ENCODE data around the gene FGR. TPM values are rescaled to one million over a fixed set of nuclear protein-coding genes. Genes with fewer than 3 reads are reported as not detected.

The FGR gene
- total and polyA plus RNA-seq, 2 donors = 3.4 to 15.8 TPM

GRCh38 chr1:27592931-27593677 is 41.9 kb downstream of the FGR start:
- Histone ChIP-seq H3K36me3 (ENCODE audit: insufficient read depth) (no peaks in the 10 kb centered on the region), H3K27ac (ENCODE audit: low read depth) (peak overlapping the region; percentile 30), H3K4me3 (ENCODE audit: low read depth, low read length) (no peak overlapping the region), H3K4me1 (ENCODE audit: insufficient read depth) (no peaks in the 10 kb centered on the region)
- WGBS = 48% methylated on average over 17 of the region's 17 CpGs
- DNase-seq (ENCODE audit: extremely low spot score) = no peak

- DNase-seq (ENCODE audit: extremely low spot score) = no peak
Measured at GRCh38 chr1:27592232-27592930, 42.6 kb downstream of the FGR start.

GRCh38 chr1:27591622-27592021 is 43.4 kb downstream of the FGR start:
- Histone ChIP-seq H3K4me1 (ENCODE audit: insufficient read depth) (no peaks in the 10 kb centered on the region), H3K4me3 (ENCODE audit: low read depth, low read length) (no peak overlapping the region), H3K36me3 (ENCODE audit: insufficient read depth) (no peaks in the 10 kb centered on the region), H3K27ac (ENCODE audit: low read depth) (no peak overlapping the region)
- no peak for DNase-seq (ENCODE audit: extremely low spot score)
- 48% methylated on average over 4 of the region's 4 CpGs for WGBS

More at GRCh38 chr1:27592232-27592930, 42.6 kb downstream of the FGR start:
- H3K4me3 ChIP-seq (ENCODE audit: low read depth, low read length) = no peak overlapping the region
- H3K27ac ChIP-seq (ENCODE audit: low read depth) = no peak overlapping the region
- H3K4me1 ChIP-seq (ENCODE audit: insufficient read depth) = no peaks in the 10 kb centered on the region
- 71% methylated on average over 22 of the region's 22 CpGs for WGBS
- no peaks in the 10 kb centered on the region for H3K36me3 ChIP-seq (ENCODE audit: insufficient read depth)

- Histone ChIP-seq H3K4me3 (ENCODE audit: low read depth, low read length) (no peak overlapping the region), H3K4me1 (ENCODE audit: insufficient read depth) (no peaks in the 10 kb centered on the region), H3K36me3 (ENCODE audit: insufficient read depth) (no peaks in the 10 kb centered on the region), H3K27ac (ENCODE audit: low read depth) (no peak overlapping the region)
- WGBS = 55% methylated on average over 5 of the region's 5 CpGs
- DNase-seq (ENCODE audit: extremely low spot score) = no peak
Measured at GRCh38 chr1:27590917-27591508, 44.0 kb downstream of the FGR start.

GRCh38 chr1:27589841-27590426 is 45.1 kb downstream of the FGR start:
- no peak overlapping the region for H3K4me3 ChIP-seq (ENCODE audit: low read depth, low read length)
- no peaks in the 10 kb centered on the region for H3K36me3 ChIP-seq (ENCODE audit: insufficient read depth)
- 19% methylated on average over 13 of the region's 13 CpGs for WGBS
- no peak overlapping the region for H3K27ac ChIP-seq (ENCODE audit: low read depth)
- no peak for DNase-seq (ENCODE audit: extremely low spot score)
- H3K4me1 ChIP-seq (ENCODE audit: insufficient read depth) = no peaks in the 10 kb centered on the region

GRCh38 chr1:27589441-27589840 is 45.5 kb downstream of the FGR start:
- Histone ChIP-seq H3K4me3 (ENCODE audit: low read depth, low read length) (no peak overlapping the region), H3K4me1 (ENCODE audit: insufficient read depth) (no peaks in the 10 kb centered on the region), H3K36me3 (ENCODE audit: insufficient read depth) (no peaks in the 10 kb centered on the region), H3K27ac (ENCODE audit: low read depth) (no peak overlapping the region)
- 46% methylated on average over 6 of the region's 6 CpGs for WGBS
- DNase-seq (ENCODE audit: extremely low spot score) = no peak

- H3K4me1 ChIP-seq (ENCODE audit: insufficient read depth) = no peaks in the 10 kb centered on the region
- peak overlapping the region; percentile 16 for H3K27ac ChIP-seq (ENCODE audit: low read depth)
- H3K4me3 ChIP-seq (ENCODE audit: low read depth, low read length) = no peak overlapping the region
- 38% methylated on average over 12 of the region's 12 CpGs for WGBS
- no peaks in the 10 kb centered on the region for H3K36me3 ChIP-seq (ENCODE audit: insufficient read depth)
- DNase-seq (ENCODE audit: extremely low spot score) = no peak
Measured at GRCh38 chr1:27588256-27589232, 46.4 kb downstream of the FGR start.

GRCh38 chr1:27585684-27586083 is 49.3 kb downstream of the FGR start:
- no peaks in the 10 kb centered on the region for H3K4me1 ChIP-seq (ENCODE audit: insufficient read depth)
- H3K27ac ChIP-seq (ENCODE audit: low read depth) = no peak overlapping the region
- 48% methylated on average over 3 of the region's 3 CpGs for WGBS
- H3K4me3 ChIP-seq (ENCODE audit: low read depth, low read length) = no peak overlapping the region
- no peak for DNase-seq (ENCODE audit: extremely low spot score)
- H3K36me3 ChIP-seq (ENCODE audit: insufficient read depth) = no peaks in the 10 kb centered on the region

- Histone ChIP-seq H3K4me3 (ENCODE audit: low read depth, low read length) (no peak overlapping the region), H3K27ac (ENCODE audit: low read depth) (no peak overlapping the region), H3K36me3 (ENCODE audit: insufficient read depth) (no peaks in the 10 kb centered on the region), H3K4me1 (ENCODE audit: insufficient read depth) (no peaks in the 10 kb centered on the region)
- WGBS = 89% methylated on average over 3 of the region's 3 CpGs
- no peak for DNase-seq (ENCODE audit: extremely low spot score)
Measured at GRCh38 chr1:27584453-27584852, 50.5 kb downstream of the FGR start.

- no peak overlapping the region for H3K27ac ChIP-seq (ENCODE audit: low read depth)
Measured at GRCh38 chr1:27583479-27583878, 51.5 kb downstream of the FGR start.

GRCh38 chr1:27581823-27582243 is 53.2 kb downstream of the FGR start:
- Histone ChIP-seq H3K27ac (ENCODE audit: low read depth) (no peak overlapping the region), H3K4me3 (ENCODE audit: low read depth, low read length) (no peak overlapping the region), H3K4me1 (ENCODE audit: insufficient read depth) (no peaks in the 10 kb centered on the region), H3K36me3 (ENCODE audit: insufficient read depth) (no peaks in the 10 kb centered on the region)
- WGBS = 80% methylated on average over 6 of the region's 6 CpGs
- DNase-seq (ENCODE audit: extremely low spot score) = no peak

More at GRCh38 chr1:27583479-27583878, 51.5 kb downstream of the FGR start:
- 56% methylated on average over 3 of the region's 3 CpGs for WGBS
- no peaks in the 10 kb centered on the region for H3K36me3 ChIP-seq (ENCODE audit: insufficient read depth)
- no peak overlapping the region for H3K4me3 ChIP-seq (ENCODE audit: low read depth, low read length)
- no peaks in the 10 kb centered on the region for H3K4me1 ChIP-seq (ENCODE audit: insufficient read depth)
- DNase-seq (ENCODE audit: extremely low spot score) = no peak

- WGBS = 48% methylated on average over 4 of the region's 4 CpGs
- Histone ChIP-seq H3K36me3 (ENCODE audit: insufficient read depth) (no peaks in the 10 kb centered on the region), H3K4me1 (ENCODE audit: insufficient read depth) (no peaks in the 10 kb centered on the region), H3K4me3 (ENCODE audit: low read depth, low read length) (no peak overlapping the region), H3K27ac (ENCODE audit: low read depth) (peak overlapping the region; percentile 33)
- DNase-seq (ENCODE audit: extremely low spot score) = no peak
Measured at GRCh38 chr1:27577504-27578188, 57.3 kb downstream of the FGR start.
